CD4-positive, alpha-beta T cell (primary cell): ENCODE results near the gene PKP4. TPM values are rescaled to one million over a fixed set of nuclear protein-coding genes. Genes with fewer than 3 reads are reported as not detected.

Experiments
- ATAC-seq: fragments of 200-7000 bp; cut with Tn5 transposase; one replicate; pipeline ENCODE4 v1.10.0; 2022; ENCODE audit warnings: mild to moderate bottlenecking; ENCODE audit not compliant: poor library complexity
- CTCF ChIA-PET: fragments of 350-600 bp; sonication (Branson Sonifier 250); formaldehyde crosslinking; loops from one replicate; lab custom pipeline; 2021; ENCODE audit warnings: antibody characterized with exemption, inconsistent platforms; lab: Charles Lee
- POLR2A ChIA-PET: fragments of 350-600 bp; sonication (Branson Sonifier 250); formaldehyde crosslinking; loops from one replicate; lab custom pipeline; 2021; ENCODE audit warnings: antibody characterized with exemption, inconsistent platforms; lab: Charles Lee
- DNase-seq, 14 experiments: peaks; one replicate each; pipeline ENCODE4 v3.0.0-alpha.2; 2013 to 2020; ENCODE audit warnings: mixed read lengths in 2 of 14
- H3K27ac ChIP-seq, 2 donors: one replicate each; pipeline versions ENCODE4 v1.5.1 to v1.7.0; 2013; ENCODE audit warnings: low read length in 2 of 2, low read depth in 1 of 2, mild to moderate bottlenecking in 1 of 2
- H3K27me3 ChIP-seq, 2 experiments: 1 replicate in 1 of 2; 2 replicates in 1 of 2; pipeline versions ENCODE4 v1.6.1 to v1.7.0; 2013; ENCODE audit warnings: low read length in 2 of 2, control low read depth in 1 of 2, mild to moderate bottlenecking in 1 of 2, moderate library complexity in 1 of 2; ENCODE audit not compliant: insufficient read depth in 2 of 2, control insufficient read depth in 1 of 2
- H3K36me3 ChIP-seq: one replicate; pipeline ENCODE4 v1.6.1; 2013; ENCODE audit warnings: low read length, control low read depth; ENCODE audit not compliant: insufficient read depth
- H3K4me1 ChIP-seq: one replicate; pipeline ENCODE4 v1.6.1; 2013; ENCODE audit warnings: low read length, control low read depth; ENCODE audit not compliant: insufficient read depth
- H3K4me3 ChIP-seq: one replicate; pipeline ENCODE4 v1.5.1; 2013; ENCODE audit warnings: mild to moderate bottlenecking, low read length, moderate library complexity
- H3K9me3 ChIP-seq, 2 experiments: 1 replicate in 1 of 2; 2 replicates in 1 of 2; pipeline versions ENCODE4 v1.6.1 to v1.7.0; 2013; ENCODE audit warnings: low read length in 2 of 2, mild to moderate bottlenecking in 2 of 2, control low read depth in 1 of 2, moderate library complexity in 1 of 2; ENCODE audit not compliant: control insufficient read depth in 1 of 2, insufficient read depth in 1 of 2
- H3K27ac Mint-ChIP-seq: one replicate; pipeline ENCODE4 v1.8.0; 2020; ENCODE audit warnings: mixed read lengths
- H3K27me3 Mint-ChIP-seq: one replicate; pipeline ENCODE4 v1.8.0; 2021; ENCODE audit warnings: mixed read lengths
- H3K36me3 Mint-ChIP-seq: one replicate; pipeline ENCODE4 v1.8.0; 2021; ENCODE audit warnings: low read depth, mixed read lengths
- H3K4me1 Mint-ChIP-seq: one replicate; pipeline ENCODE4 v1.8.0; 2021; ENCODE audit warnings: low read depth, mixed read lengths
- H3K4me3 Mint-ChIP-seq: one replicate; pipeline ENCODE4 v1.8.0; 2020; ENCODE audit warnings: mild to moderate bottlenecking, mixed read lengths
- H3K9me3 Mint-ChIP-seq: one replicate; pipeline ENCODE4 v1.8.0; 2020; ENCODE audit warnings: mixed read lengths
- CTCF ChIP-seq: fragments of 200-600 bp; IDR thresholded peaks from one replicate; pipeline ENCODE4 v1.8.0; 2022; ENCODE audit warnings: antibody characterized with exemption, mild to moderate bottlenecking
- intact Hi-C, 2 experiments: fragments of 100-400 bp; cut with DNase I in 1 of 2; cut with micrococcal nuclease in 1 of 2; formaldehyde crosslinking; loops; one replicate each; pipeline versions ENCODE4 v1.15.1 to v1.9.0; 2023 to 2025; cut with DNase I, micrococcal nuclease
- total RNA-seq, 174 experiments: library from RNA in 2 of 174; stranded (reverse) in 2 of 174; gene quantifications; one replicate each; pipeline ENCODE4 v1.2.3 and lab custom pipeline; 2021 to 2026

PKP4 gene
- total RNA-seq, 2 experiments from 2014 or later, result 10.8 to 14.6 TPM

- Mint-ChIP-seq H3K27ac (no peak overlapping the region), H3K27me3 (no peaks in the 10 kb centered on the region), H3K4me1 (no peaks in the 10 kb centered on the region), H3K4me3 (no peak overlapping the region), H3K36me3 (peaks cover 25% of the 10 kb centered on the region), H3K9me3 (no peaks in the 10 kb centered on the region)
- DNase-seq, result no peak
- Histone ChIP-seq H3K27me3 (no peaks in the 10 kb centered on the region), H3K4me1 (no peaks in the 10 kb centered on the region), H3K36me3 (peaks cover 10% of the 10 kb centered on the region), H3K4me3 (no peak overlapping the region), H3K9me3 (no peaks in the 10 kb centered on the region), H3K27ac (no peak overlapping the region)
- ChIA-PET POLR2A (no interaction called here), CTCF (interaction anchor here (1.3 kb wide), 1 partner anchor 10 kb away, joined by 3 read pairs; no protein-coding TSS in a partner anchor)
- no peak for ATAC-seq
- intact Hi-C loops, result no loop called here
- no peak for TF ChIP-seq CTCF
Measured at GRCh38 chr2:158618891-158619490, 162.2 kb downstream of the PKP4 start.

GRCh38 chr2:158619496-158619895 is 162.7 kb downstream of the PKP4 start:
- ChIA-PET POLR2A (no interaction called here), CTCF (interaction anchor here (1.3 kb wide), 1 partner anchor 10 kb away, joined by 3 read pairs; no protein-coding TSS in a partner anchor)
- no peaks in the 10 kb centered on the region for H3K27me3 Mint-ChIP-seq
- H3K27me3 ChIP-seq, result no peaks in the 10 kb centered on the region
- ATAC-seq, result no peak
- intact Hi-C loops, result no loop called here
- DNase-seq, result no peak
- no peak overlapping the region for H3K4me3 Mint-ChIP-seq
- peaks cover 13% of the 10 kb centered on the region for H3K36me3 ChIP-seq
- peaks cover 27% of the 10 kb centered on the region for H3K36me3 Mint-ChIP-seq
- no peaks in the 10 kb centered on the region for H3K9me3 Mint-ChIP-seq
- no peaks in the 10 kb centered on the region for H3K9me3 ChIP-seq
- H3K4me1 ChIP-seq, result no peaks in the 10 kb centered on the region
- H3K4me3 ChIP-seq, result no peak overlapping the region
- no peak overlapping the region for H3K27ac Mint-ChIP-seq
- H3K27ac ChIP-seq, result no peak overlapping the region
- no peaks in the 10 kb centered on the region for H3K4me1 Mint-ChIP-seq
- no peak for TF ChIP-seq CTCF

GRCh38 chr2:158620656-158621055 is 163.9 kb downstream of the PKP4 start:
- ChIA-PET POLR2A (no interaction called here), CTCF (no interaction called here)
- Histone ChIP-seq H3K9me3 (no peaks in the 10 kb centered on the region), H3K27me3 (no peaks in the 10 kb centered on the region), H3K27ac (no peak overlapping the region), H3K36me3 (peaks cover 13% of the 10 kb centered on the region), H3K4me1 (no peaks in the 10 kb centered on the region), H3K4me3 (no peak overlapping the region)
- no peaks in the 10 kb centered on the region for H3K4me1 Mint-ChIP-seq
- TF ChIP-seq CTCF, result no peak
- intact Hi-C loops, result no loop called here
- H3K9me3 Mint-ChIP-seq, result no peaks in the 10 kb centered on the region
- DNase-seq (no peak), ATAC-seq (no peak)
- no peak overlapping the region for H3K27ac Mint-ChIP-seq
- H3K36me3 Mint-ChIP-seq, result peaks cover 36% of the 10 kb centered on the region
- no peaks in the 10 kb centered on the region for H3K27me3 Mint-ChIP-seq
- H3K4me3 Mint-ChIP-seq, result no peak overlapping the region
